ENCODE results near the gene TST. TPM values are rescaled to one million over a fixed set of nuclear protein-coding genes. Genes with fewer than 3 reads are reported as not detected.

The TST gene
- total RNA-seq, 1 experiment from 2014 or later = 99.4 TPM

- no peaks in the 10 kb centered on the region for H3K9me2 ChIP-seq (ENCODE audit: insufficient read depth)
- no TSS peak for BruUV-seq (replicated peaks)
- H3K27me3 ChIP-seq (ENCODE audit: insufficient read depth, low read depth) = no peaks in the 10 kb centered on the region
- ChIA-PET CTCF (no interaction called here), POLR2A (ENCODE audit: unreplicated experiment) (no interaction called here)
- H3K4me2 ChIP-seq = no peak overlapping the region
- H3K4me3 ChIP-seq = no peak overlapping the region
- intact Hi-C loops (cut with micrococcal nuclease; ENCODE audit: unreplicated experiment) = no loop called here
- H3F3A ChIP-seq (ENCODE audit: insufficient read depth, low read depth) = no peaks in the 10 kb centered on the region
- TF ChIP-seq, protein P1, sequence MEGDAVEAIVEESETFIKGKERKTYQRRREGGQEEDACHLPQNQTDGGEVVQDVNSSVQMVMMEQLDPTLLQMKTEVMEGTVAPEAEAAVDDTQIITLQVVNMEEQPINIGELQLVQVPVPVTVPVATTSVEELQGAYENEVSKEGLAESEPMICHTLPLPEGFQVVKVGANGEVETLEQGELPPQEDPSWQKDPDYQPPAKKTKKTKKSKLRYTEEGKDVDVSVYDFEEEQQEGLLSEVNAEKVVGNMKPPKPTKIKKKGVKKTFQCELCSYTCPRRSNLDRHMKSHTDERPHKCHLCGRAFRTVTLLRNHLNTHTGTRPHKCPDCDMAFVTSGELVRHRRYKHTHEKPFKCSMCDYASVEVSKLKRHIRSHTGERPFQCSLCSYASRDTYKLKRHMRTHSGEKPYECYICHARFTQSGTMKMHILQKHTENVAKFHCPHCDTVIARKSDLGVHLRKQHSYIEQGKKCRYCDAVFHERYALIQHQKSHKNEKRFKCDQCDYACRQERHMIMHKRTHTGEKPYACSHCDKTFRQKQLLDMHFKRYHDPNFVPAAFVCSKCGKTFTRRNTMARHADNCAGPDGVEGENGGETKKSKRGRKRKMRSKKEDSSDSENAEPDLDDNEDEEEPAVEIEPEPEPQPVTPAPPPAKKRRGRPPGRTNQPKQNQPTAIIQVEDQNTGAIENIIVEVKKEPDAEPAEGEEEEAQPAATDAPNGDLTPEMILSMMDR (conservative IDR thresholded peaks at IDR 0.05) = no peak
- TF ChIP-seq EZH2 (IDR thresholded peaks at IDR 0.05; ENCODE audit: low read depth) = no peak
- H3K4me1 ChIP-seq (replicated peaks; ENCODE audit: insufficient read depth) = peaks cover 19% of the 10 kb centered on the region
- H3K79me2 ChIP-seq (ENCODE audit: low read depth) = no peaks in the 10 kb centered on the region
- no peak overlapping the region for H3K27ac ChIP-seq
- H3K9me3 ChIP-seq (ENCODE audit: insufficient read depth, low read depth) = no peaks in the 10 kb centered on the region
- H4K20me1 ChIP-seq (ENCODE audit: insufficient read depth) = no peaks in the 10 kb centered on the region
- no peak overlapping the region for H2AFZ ChIP-seq
- no peak for DNase-seq
- H3K36me3 ChIP-seq (ENCODE audit: low read depth) = no peaks in the 10 kb centered on the region
Measured at GRCh38 chr22:37058917-37059701, 39.9 kb upstream of the TST start.

GRCh38 chr22:37057796-37058510 lies 38.7 kb upstream of the TST start:
- Histone ChIP-seq H3K27ac (no peak overlapping the region), H3K9me2 (ENCODE audit: insufficient read depth) (no peaks in the 10 kb centered on the region), H3K4me1 (replicated peaks; ENCODE audit: insufficient read depth) (peaks cover 8% of the 10 kb centered on the region), H3K4me2 (no peak overlapping the region), H3F3A (ENCODE audit: insufficient read depth, low read depth) (no peaks in the 10 kb centered on the region), H3K36me3 (ENCODE audit: low read depth) (no peaks in the 10 kb centered on the region), H3K27me3 (ENCODE audit: insufficient read depth, low read depth) (no peaks in the 10 kb centered on the region), H4K20me1 (ENCODE audit: insufficient read depth) (no peaks in the 10 kb centered on the region), H2AFZ (no peak overlapping the region), H3K79me2 (ENCODE audit: low read depth) (no peaks in the 10 kb centered on the region), H3K4me3 (no peak overlapping the region), H3K9me3 (ENCODE audit: insufficient read depth, low read depth) (no peaks in the 10 kb centered on the region)
- CTCF ChIA-PET = no interaction called here
- intact Hi-C loops (cut with micrococcal nuclease; ENCODE audit: unreplicated experiment) = no loop called here
- no TSS peak for BruUV-seq (replicated peaks)
- TF ChIP-seq EZH2 (IDR thresholded peaks at IDR 0.05; ENCODE audit: low read depth) = no peak
- TF ChIP-seq, protein P1 (conservative IDR thresholded peaks at IDR 0.05) = no peak
- POLR2A ChIA-PET (ENCODE audit: unreplicated experiment) = no interaction called here
- no peak for DNase-seq

DNA sequence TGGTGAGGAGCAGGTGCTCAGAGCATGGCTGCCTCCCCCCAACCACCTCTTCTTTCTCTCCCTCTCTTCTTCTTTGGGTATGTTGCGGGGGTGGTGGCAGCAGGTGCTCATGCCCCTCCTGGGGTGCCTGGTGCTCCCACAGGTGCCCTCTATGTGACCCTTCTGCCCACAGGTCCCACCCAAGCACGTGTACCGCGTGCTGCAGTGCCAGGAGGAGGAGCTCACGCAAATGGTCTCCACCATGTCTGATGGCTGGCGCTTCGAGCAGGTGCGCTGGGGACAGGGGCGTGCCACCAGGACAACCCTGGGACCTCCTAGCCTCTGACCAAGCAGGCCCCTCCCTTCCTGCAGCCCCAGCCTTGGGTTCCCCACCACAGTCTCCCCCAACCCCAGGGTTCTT lies 38.0 kb upstream of the TST start:
- H3K9me2 ChIP-seq (ENCODE audit: insufficient read depth) = no peaks in the 10 kb centered on the region
- no peak for DNase-seq
- H2AFZ ChIP-seq = no peak overlapping the region
- ChIA-PET POLR2A (ENCODE audit: unreplicated experiment) (no interaction called here), CTCF (no interaction called here)
- no peak overlapping the region for H3K4me2 ChIP-seq
- no peaks in the 10 kb centered on the region for H3K27me3 ChIP-seq (ENCODE audit: insufficient read depth, low read depth)
- H4K20me1 ChIP-seq (ENCODE audit: insufficient read depth) = no peaks in the 10 kb centered on the region
- H3F3A ChIP-seq (ENCODE audit: insufficient read depth, low read depth) = no peaks in the 10 kb centered on the region
- intact Hi-C loops (cut with micrococcal nuclease; ENCODE audit: unreplicated experiment) = no loop called here
- BruUV-seq (replicated peaks) = no TSS peak
- H3K9me3 ChIP-seq (ENCODE audit: insufficient read depth, low read depth) = no peaks in the 10 kb centered on the region
- H3K36me3 ChIP-seq (ENCODE audit: low read depth) = no peaks in the 10 kb centered on the region
- H3K79me2 ChIP-seq (ENCODE audit: low read depth) = no peaks in the 10 kb centered on the region
- H3K4me3 ChIP-seq = no peak overlapping the region
- TF ChIP-seq EZH2 (IDR thresholded peaks at IDR 0.05; ENCODE audit: low read depth) = no peak
- TF ChIP-seq, protein P1 (conservative IDR thresholded peaks at IDR 0.05) = no peak
- H3K4me1 ChIP-seq (replicated peaks; ENCODE audit: insufficient read depth) = peaks cover 6% of the 10 kb centered on the region
- H3K27ac ChIP-seq = no peak overlapping the region

Measured in PC-9 (cell line).